Liver (tissue), 9 donors: Measurements from ENCODE around the gene RRP15. TPM values are rescaled to one million over a fixed set of nuclear protein-coding genes. Genes with fewer than 3 reads are reported as not detected.

Experiments used
- DNase-seq: peaks from one replicate; pipeline ENCODE4 v3.0.0-alpha.2; 2017; ENCODE audit warnings: low spot score
- H3K27ac ChIP-seq, 2 donors: one replicate each; pipeline ENCODE4 v1.7.0; 2013; ENCODE audit warnings: inconsistent platforms in 2 of 2, low read length in 2 of 2, control low read depth in 1 of 2, low read depth in 1 of 2, mild to moderate bottlenecking in 1 of 2
- H3K27me3 ChIP-seq, 4 donors: one replicate each; pipeline versions ENCODE4 v1.6.1 to v1.7.0; 2013; ENCODE audit warnings: low read length in 3 of 4, inconsistent platforms in 1 of 4, mild to moderate bottlenecking in 1 of 4, moderate library complexity in 1 of 4; ENCODE audit not compliant: control insufficient read depth in 4 of 4, insufficient read depth in 4 of 4
- H3K36me3 ChIP-seq, 4 donors: one replicate each; pipeline versions ENCODE4 v1.6.1 to v1.7.0; 2013; ENCODE audit warnings: low read length in 3 of 4, mild to moderate bottlenecking in 3 of 4, low read depth in 1 of 4, moderate library complexity in 1 of 4; ENCODE audit not compliant: control insufficient read depth in 4 of 4, insufficient read depth in 3 of 4
- H3K4me1 ChIP-seq, 4 donors: one replicate each; pipeline versions ENCODE4 v1.6.1 to v1.7.0; 2013; ENCODE audit warnings: low read length in 3 of 4, mild to moderate bottlenecking in 3 of 4, moderate library complexity in 1 of 4; ENCODE audit not compliant: control insufficient read depth in 4 of 4, insufficient read depth in 4 of 4
- H3K4me3 ChIP-seq, 3 donors: one replicate each; pipeline versions ENCODE4 v1.6.1 to v1.7.0; 2013; ENCODE audit warnings: low read length in 3 of 3, control low read depth in 1 of 3, low read depth in 1 of 3, mild to moderate bottlenecking in 1 of 3
- H3K9ac ChIP-seq, 2 donors: one replicate each; pipeline ENCODE4 v1.7.0; 2013; ENCODE audit warnings: low read length in 2 of 2, mild to moderate bottlenecking in 2 of 2, moderate library complexity in 2 of 2, control low read depth in 1 of 2, low read depth in 1 of 2
- H3K9me3 ChIP-seq, 4 donors: one replicate each; pipeline versions ENCODE4 v1.6.1 to v1.7.0; 2013; ENCODE audit warnings: low read length in 3 of 4; ENCODE audit not compliant: control insufficient read depth in 4 of 4
- EGR1 ChIP-seq, 2 donors: IDR thresholded peaks; 2 replicates each; pipeline ENCODE4 v1.6.1; 2016 to 2018; ENCODE audit warnings: antibody characterized with exemption in 2 of 2, low read depth in 2 of 2
- FOXA2 ChIP-seq: IDR thresholded peaks from 2 replicates; pipeline ENCODE4 v1.6.1; 2016; ENCODE audit warnings: antibody characterized with exemption
- GABPA ChIP-seq, 2 donors: IDR thresholded peaks in 1 of 2; conservative IDR thresholded peaks in 1 of 2; 2 replicates each; pipeline ENCODE4 v1.6.1; 2016; ENCODE audit warnings: antibody characterized with exemption in 2 of 2, mild to moderate bottlenecking in 1 of 2, moderate library complexity in 1 of 2
- JUND ChIP-seq, 2 donors: IDR thresholded peaks; 2 replicates each; pipeline ENCODE4 v1.6.1; 2016; ENCODE audit warnings: antibody characterized with exemption in 2 of 2
- NR2F2 ChIP-seq: IDR thresholded peaks from 2 replicates; pipeline ENCODE4 v1.6.1; 2016; ENCODE audit warnings: antibody characterized with exemption
- RAD21 ChIP-seq, 2 donors: IDR thresholded peaks; 2 replicates each; pipeline ENCODE4 v1.6.1; 2016; ENCODE audit warnings: antibody characterized with exemption in 2 of 2, mild to moderate bottlenecking in 2 of 2
- RXRA ChIP-seq, 2 donors: IDR thresholded peaks; 2 replicates each; pipeline ENCODE4 v1.6.1; 2017 to 2018; ENCODE audit warnings: antibody characterized with exemption in 2 of 2, mild to moderate bottlenecking in 1 of 2
- SP1 ChIP-seq: IDR thresholded peaks from 2 replicates; pipeline ENCODE4 v1.6.1; 2018; ENCODE audit warnings: antibody characterized with exemption, mild to moderate bottlenecking
- TAF1 ChIP-seq: conservative IDR thresholded peaks from 2 replicates; pipeline ENCODE4 v1.6.1; 2016; ENCODE audit warnings: antibody characterized with exemption, mild to moderate bottlenecking
- YY1 ChIP-seq: IDR thresholded peaks from 2 replicates; pipeline ENCODE4 v1.6.1; 2016; ENCODE audit warnings: antibody characterized with exemption, mild to moderate bottlenecking
- WGBS: extraction: QIAGEN DNeasy Blood & Tissue Kit; methylation state at CpG from one replicate; pipeline ENCODE4 v1.1.7; 2013; 5-methylcytosine and 5-hydroxymethylcytosine counted together
- polyA plus RNA-seq, 2 donors: library from polyadenylated mRNA; stranded (reverse) in 1 of 2; unstranded in 1 of 2; fragments of 200-250 nt in 1 of 2; fragments of >200 nt in 1 of 2; fragmentation: Nextera tagmentation in 1 of 2; extraction: Ambion mirVana in 1 of 2; gene quantifications; one replicate each; pipeline versions ENCODE4 v1.2.1 to v1.2.3, GENCODE V29; 2013 to 2015
- total RNA-seq, 2 donors: library from RNA; depleted of rRNA; stranded (reverse); fragments of >200 nt; gene quantifications; one replicate each; pipeline ENCODE4 v1.2.3, GENCODE V29; 2014
- TF ChIP-seq, protein P1 (sequence below): fragments of 150-350 bp; IDR thresholded peaks from 2 replicates; pipeline ENCODE4 v1.5.1; 2017; ENCODE audit warnings: improper control_type of control experiment, low read depth, low read length; ENCODE audit not compliant: missing input control
- TF ChIP-seq, protein P2 (sequence below): IDR thresholded peaks from 2 replicates; pipeline ENCODE4 v1.6.1; 2016; ENCODE audit warnings: antibody characterized with exemption
- TF ChIP-seq, protein P3 (sequence below): IDR thresholded peaks from 2 replicates; pipeline ENCODE4 v1.6.1; 2016; ENCODE audit warnings: antibody characterized with exemption
- TF ChIP-seq, protein P4 (sequence below): IDR thresholded peaks from 2 replicates; pipeline ENCODE4 v1.6.1; 2016; ENCODE audit warnings: antibody characterized with exemption, mild to moderate bottlenecking
- TF ChIP-seq, protein P5 (sequence below): IDR thresholded peaks from 2 replicates; pipeline ENCODE4 v1.6.1; 2016; ENCODE audit warnings: antibody characterized with exemption
- donor health status: healthy.
- donor health status: healthy.
- donor health status: healthy.
- donor health status: healthy.
- donor health status: healthy.

The RRP15 gene
- total and polyA plus RNA-seq, 4 donors: 2.4 to 9.2 (median 5.2) TPM

DNA sequence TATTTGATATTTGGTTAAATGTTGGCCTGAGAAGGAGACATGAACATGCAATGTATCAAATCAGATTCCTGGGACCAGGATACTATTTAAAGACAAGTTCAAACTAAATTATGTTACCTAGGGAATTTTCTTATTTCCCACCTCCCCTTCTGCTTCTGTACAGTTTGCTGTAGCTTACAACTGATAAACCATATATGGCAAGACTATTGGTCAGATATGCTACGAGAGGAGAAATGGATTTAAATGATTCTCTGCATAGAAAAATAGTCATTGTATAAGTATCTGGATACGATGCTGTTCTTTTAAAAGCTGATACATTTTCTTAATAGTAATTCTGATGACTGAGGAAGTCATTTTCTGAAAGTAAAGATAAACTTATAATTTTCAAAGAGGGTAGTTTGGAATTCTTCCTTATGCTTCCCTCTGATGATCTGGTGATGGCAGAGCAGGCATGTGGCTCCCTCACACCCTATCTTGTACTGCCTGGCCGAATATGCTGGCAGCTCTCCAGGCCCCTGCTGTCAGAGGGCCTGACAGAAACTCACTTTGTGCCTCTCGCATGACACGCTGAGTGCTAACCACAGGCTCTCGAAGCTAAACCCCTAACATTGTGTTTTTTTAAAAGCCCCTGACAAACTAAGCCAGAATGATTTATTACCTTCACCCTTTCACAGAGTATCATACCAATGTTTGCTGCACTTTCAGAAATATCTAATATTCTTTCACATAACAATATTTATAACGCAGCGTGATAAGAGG, 19.4 kb downstream of the RRP15 start (continued):
- TF ChIP-seq TAF1 (no peak), FOXA2 (no peak), JUND (IDR thresholded peaks at IDR 0.05) (no peak), RAD21 (IDR thresholded peaks at IDR 0.05) (no peak), EGR1 (IDR thresholded peaks at IDR 0.05; ENCODE audit: low read depth in 2 of 2) (no peak), YY1 (no peak)
- TF ChIP-seq, protein P1, sequence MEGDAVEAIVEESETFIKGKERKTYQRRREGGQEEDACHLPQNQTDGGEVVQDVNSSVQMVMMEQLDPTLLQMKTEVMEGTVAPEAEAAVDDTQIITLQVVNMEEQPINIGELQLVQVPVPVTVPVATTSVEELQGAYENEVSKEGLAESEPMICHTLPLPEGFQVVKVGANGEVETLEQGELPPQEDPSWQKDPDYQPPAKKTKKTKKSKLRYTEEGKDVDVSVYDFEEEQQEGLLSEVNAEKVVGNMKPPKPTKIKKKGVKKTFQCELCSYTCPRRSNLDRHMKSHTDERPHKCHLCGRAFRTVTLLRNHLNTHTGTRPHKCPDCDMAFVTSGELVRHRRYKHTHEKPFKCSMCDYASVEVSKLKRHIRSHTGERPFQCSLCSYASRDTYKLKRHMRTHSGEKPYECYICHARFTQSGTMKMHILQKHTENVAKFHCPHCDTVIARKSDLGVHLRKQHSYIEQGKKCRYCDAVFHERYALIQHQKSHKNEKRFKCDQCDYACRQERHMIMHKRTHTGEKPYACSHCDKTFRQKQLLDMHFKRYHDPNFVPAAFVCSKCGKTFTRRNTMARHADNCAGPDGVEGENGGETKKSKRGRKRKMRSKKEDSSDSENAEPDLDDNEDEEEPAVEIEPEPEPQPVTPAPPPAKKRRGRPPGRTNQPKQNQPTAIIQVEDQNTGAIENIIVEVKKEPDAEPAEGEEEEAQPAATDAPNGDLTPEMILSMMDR: no peak

DNA sequence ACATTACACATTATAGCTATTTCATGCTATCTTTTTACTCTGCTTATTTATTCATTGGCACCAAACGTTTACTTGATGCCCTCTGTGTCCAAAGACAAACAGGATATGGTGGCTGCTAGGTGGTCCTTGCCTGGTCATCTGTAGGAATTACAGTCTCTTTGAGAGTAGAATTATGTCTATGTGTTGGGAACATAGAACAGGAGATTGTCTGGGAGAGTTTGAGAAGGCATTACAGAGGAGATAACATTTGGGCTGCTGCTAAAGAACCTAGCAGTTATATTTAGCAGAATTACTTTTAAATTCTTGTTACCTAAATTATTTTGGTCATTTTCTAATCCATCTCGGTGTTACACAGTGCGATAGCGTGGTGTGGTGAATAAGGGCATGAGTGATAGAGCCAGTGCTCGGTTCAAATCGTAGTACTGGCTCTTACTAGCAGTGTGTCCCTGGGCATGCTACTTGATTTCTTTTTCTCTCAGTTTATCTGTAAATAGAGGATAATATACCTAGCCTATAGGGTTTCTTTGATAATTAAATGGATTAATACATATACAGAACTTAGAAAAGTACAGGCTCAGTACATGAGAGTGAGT, 20.5 kb downstream of the RRP15 start:
- TF ChIP-seq EGR1 (IDR thresholded peaks at IDR 0.05; ENCODE audit: low read depth in 2 of 2) (no peak), SP1 (no peak), GABPA (IDR thresholded peaks at IDR 0.05 in 1 of 2, conservative IDR thresholded peaks at IDR 0.05 in 1 of 2) (no peak), TAF1 (no peak), RAD21 (IDR thresholded peaks at IDR 0.05) (no peak), RXRA (IDR thresholded peaks at IDR 0.05) (no peak)
- TF ChIP-seq, protein P2, sequence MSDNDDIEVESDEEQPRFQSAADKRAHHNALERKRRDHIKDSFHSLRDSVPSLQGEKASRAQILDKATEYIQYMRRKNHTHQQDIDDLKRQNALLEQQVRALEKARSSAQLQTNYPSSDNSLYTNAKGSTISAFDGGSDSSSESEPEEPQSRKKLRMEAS: no peak
- no peaks in the 10 kb centered on the region for H3K27me3 ChIP-seq
- H3K4me3 ChIP-seq: no peak overlapping the region
- no peak overlapping the region for H3K27ac ChIP-seq
- 94% methylated on average over 6 of the region's 6 CpGs for WGBS
- no peaks in the 10 kb centered on the region for H3K4me1 ChIP-seq
- no peak overlapping the region for H3K9ac ChIP-seq
- no peak for DNase-seq
- H3K36me3 ChIP-seq: peaks cover 0 to 24% (median 4%) of the 10 kb centered on the region in 4 donors
- H3K9me3 ChIP-seq: no peaks in the 10 kb centered on the region

DNA sequence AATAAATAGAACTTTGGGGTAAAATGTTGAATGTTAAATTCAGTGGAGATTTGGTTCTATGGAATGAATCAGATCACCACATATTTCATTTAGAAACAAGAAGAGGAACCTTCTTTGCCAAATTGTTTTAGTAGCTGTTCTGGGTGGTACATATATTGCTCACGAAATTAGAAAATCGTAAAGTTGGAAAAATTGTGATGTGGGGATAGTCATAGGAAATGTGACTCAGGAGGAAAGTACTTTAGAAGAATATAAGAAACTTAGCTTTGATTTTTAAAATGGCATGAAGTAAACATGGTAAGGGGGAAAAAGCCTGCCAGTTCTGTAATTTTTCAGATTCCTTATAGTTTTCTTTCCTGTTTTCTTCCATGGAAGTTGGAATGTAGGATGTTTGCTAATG, 27.4 kb downstream of the RRP15 start:
- Histone ChIP-seq H3K27ac (no peak overlapping the region), H3K9me3 (no peaks in the 10 kb centered on the region), H3K27me3 (no peaks in the 10 kb centered on the region), H3K36me3 (peaks cover 0 to 7% (median 0%) of the 10 kb centered on the region in 4 donors), H3K4me3 (no peak overlapping the region), H3K9ac (no peak overlapping the region), H3K4me1 (no peaks in the 10 kb centered on the region)
- TF ChIP-seq, protein P3, sequence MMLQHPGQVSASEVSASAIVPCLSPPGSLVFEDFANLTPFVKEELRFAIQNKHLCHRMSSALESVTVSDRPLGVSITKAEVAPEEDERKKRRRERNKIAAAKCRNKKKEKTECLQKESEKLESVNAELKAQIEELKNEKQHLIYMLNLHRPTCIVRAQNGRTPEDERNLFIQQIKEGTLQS: no peak
- TF ChIP-seq JUND (IDR thresholded peaks at IDR 0.05): no peak
- TF ChIP-seq, protein P4, sequence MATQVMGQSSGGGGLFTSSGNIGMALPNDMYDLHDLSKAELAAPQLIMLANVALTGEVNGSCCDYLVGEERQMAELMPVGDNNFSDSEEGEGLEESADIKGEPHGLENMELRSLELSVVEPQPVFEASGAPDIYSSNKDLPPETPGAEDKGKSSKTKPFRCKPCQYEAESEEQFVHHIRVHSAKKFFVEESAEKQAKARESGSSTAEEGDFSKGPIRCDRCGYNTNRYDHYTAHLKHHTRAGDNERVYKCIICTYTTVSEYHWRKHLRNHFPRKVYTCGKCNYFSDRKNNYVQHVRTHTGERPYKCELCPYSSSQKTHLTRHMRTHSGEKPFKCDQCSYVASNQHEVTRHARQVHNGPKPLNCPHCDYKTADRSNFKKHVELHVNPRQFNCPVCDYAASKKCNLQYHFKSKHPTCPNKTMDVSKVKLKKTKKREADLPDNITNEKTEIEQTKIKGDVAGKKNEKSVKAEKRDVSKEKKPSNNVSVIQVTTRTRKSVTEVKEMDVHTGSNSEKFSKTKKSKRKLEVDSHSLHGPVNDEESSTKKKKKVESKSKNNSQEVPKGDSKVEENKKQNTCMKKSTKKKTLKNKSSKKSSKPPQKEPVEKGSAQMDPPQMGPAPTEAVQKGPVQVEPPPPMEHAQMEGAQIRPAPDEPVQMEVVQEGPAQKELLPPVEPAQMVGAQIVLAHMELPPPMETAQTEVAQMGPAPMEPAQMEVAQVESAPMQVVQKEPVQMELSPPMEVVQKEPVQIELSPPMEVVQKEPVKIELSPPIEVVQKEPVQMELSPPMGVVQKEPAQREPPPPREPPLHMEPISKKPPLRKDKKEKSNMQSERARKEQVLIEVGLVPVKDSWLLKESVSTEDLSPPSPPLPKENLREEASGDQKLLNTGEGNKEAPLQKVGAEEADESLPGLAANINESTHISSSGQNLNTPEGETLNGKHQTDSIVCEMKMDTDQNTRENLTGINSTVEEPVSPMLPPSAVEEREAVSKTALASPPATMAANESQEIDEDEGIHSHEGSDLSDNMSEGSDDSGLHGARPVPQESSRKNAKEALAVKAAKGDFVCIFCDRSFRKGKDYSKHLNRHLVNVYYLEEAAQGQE: no peak
- TF ChIP-seq RXRA (IDR thresholded peaks at IDR 0.05): no peak
- TF ChIP-seq, protein P5, sequence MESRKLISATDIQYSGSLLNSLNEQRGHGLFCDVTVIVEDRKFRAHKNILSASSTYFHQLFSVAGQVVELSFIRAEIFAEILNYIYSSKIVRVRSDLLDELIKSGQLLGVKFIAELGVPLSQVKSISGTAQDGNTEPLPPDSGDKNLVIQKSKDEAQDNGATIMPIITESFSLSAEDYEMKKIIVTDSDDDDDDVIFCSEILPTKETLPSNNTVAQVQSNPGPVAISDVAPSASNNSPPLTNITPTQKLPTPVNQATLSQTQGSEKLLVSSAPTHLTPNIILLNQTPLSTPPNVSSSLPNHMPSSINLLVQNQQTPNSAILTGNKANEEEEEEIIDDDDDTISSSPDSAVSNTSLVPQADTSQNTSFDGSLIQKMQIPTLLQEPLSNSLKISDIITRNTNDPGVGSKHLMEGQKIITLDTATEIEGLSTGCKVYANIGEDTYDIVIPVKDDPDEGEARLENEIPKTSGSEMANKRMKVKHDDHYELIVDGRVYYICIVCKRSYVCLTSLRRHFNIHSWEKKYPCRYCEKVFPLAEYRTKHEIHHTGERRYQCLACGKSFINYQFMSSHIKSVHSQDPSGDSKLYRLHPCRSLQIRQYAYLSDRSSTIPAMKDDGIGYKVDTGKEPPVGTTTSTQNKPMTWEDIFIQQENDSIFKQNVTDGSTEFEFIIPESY: no peak
- no peak for TF ChIP-seq RAD21 (IDR thresholded peaks at IDR 0.05)
- TF ChIP-seq TAF1: no peak
- no peak for TF ChIP-seq NR2F2
- TF ChIP-seq, protein P2: no peak
- no peak for TF ChIP-seq FOXA2
- DNase-seq: no peak
- WGBS: 97% methylated on average over 2 of the region's 2 CpGs
